T-helper 1 cell (primary cell): Measurements from ENCODE around the gene MAX.
"Not testable (repeated sequence)": the region's sequence is repeated elsewhere in the genome, so short reads cannot be mapped to it uniquely, and the experiment has no call there.

ENCODE experiments used
- DNase-seq, 5 donors: peaks; one replicate each; pipeline ENCODE4 v3.0.0-alpha.2; 2012 to 2020

Gene MAX

DNA sequence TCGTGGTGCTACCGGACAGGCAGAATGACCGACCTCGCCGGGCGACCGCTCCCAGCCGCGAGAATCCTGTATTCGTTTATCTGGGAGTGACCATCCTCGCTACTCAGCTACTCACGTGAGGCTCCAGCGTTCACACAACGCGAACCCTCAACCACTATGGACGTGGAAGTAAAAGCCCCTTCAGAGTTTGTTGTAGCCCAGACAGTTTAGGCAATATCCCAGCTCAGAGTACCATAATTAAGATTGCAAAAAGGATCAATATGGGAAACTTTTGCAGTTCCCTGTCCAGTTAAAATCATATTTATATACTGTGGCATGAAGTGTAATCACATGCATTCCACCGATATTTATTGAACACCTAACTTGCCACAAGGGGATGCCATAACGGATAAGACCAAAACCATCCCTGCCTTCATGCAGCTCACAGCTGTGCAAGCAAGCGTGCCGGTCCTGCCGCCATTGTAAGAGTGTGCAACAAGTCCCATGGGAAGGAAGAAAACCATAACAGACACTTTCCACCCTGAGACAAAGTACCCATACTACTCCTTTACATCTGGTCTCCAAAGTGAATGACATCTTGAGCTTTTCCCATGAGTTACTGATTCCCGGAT is 938 bp upstream of the MAX start:
- DNase-seq = no peak

DNA sequence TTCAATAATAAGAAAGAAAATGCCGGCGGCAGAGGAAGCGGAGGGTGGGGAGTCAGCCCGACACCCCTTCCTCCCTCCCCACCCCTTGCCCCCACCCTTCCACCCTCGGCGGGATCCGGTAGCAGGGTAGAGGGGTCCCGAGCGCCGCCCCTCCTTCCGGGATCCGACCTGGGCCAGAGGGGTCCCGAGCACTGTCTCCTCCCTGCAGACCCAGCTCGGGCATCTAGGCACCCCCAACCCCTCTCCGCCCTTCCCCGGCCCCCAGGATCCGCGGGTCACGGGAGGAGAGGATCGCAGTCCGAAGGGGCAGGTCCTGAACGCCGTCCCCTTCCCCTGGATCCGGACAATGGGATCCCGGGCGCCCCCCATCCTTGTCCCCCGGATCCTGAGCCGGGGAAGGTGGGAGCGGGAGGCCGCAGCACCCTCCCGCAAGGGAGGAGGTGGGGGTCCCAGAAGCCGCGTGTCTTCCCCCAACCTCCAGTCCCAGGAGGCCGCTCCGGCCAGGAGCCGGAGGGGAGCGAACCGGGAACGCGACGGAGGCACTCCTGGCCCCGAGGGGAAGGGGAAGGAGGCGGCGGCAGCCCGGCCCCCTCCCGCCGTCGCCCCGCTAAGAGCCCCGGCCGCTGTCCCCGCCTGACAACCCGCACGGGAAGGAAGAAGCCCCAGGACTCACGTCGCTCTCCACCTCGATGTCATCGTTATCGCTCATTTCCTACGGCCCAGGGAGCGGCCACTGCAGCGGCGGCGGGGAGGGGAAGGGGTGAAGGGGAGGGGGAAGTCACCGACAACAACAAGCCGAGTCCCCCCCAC is 481 bp downstream of the MAX start:
- DNase-seq = peak; percentile 20 to 53 (median 38)

DNA sequence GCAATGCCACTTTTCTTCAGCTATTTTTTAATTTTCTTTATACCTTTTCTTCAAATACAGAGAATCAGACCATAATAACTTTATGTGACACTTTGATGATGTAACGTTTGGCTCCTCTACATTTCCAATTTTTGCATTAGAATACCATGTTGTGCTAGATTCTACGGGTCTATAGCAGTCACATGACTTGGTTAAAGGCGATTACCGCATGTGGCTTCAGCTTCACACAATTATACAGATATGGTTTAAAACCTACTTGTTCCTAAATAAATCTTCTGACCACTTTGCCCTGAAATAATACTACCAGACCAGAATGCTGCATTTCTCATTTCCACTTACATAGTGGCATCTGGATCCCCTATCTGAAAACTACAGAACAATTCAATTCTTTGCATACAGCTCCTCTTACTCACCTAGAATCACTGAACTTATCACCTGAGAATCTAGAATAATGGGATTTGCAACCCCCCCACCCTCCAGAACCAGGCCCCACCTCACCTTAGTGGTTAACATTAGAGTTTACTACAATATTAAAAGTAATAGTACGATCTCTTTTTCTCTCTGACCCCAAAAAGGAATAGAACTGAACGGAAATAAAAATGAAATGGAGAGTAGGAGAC is 1.3 kb downstream of the MAX start:
- DNase-seq = peak in 1 of 5 donors; percentile 36

DNA sequence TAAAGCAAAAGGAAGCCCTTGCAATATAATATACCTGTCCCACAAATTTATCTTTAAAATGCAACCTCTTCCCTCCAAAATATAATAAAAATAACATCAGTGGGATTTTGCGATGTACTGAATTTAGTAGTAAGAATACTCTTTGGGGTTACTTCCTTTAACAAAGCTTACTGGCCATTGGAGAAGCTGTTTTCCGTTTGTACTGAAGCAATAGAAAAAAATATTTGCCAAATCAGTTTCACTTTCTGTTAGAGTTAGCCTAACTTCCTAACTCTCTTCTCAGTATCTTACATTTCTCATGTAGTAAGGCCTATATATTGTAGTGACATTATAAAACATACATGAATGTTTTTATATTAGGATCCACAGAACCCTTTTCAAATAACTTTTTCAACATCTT is 3.7 kb downstream of the MAX start:
- DNase-seq = peak in 1 of 5 donors; percentile 71

DNA sequence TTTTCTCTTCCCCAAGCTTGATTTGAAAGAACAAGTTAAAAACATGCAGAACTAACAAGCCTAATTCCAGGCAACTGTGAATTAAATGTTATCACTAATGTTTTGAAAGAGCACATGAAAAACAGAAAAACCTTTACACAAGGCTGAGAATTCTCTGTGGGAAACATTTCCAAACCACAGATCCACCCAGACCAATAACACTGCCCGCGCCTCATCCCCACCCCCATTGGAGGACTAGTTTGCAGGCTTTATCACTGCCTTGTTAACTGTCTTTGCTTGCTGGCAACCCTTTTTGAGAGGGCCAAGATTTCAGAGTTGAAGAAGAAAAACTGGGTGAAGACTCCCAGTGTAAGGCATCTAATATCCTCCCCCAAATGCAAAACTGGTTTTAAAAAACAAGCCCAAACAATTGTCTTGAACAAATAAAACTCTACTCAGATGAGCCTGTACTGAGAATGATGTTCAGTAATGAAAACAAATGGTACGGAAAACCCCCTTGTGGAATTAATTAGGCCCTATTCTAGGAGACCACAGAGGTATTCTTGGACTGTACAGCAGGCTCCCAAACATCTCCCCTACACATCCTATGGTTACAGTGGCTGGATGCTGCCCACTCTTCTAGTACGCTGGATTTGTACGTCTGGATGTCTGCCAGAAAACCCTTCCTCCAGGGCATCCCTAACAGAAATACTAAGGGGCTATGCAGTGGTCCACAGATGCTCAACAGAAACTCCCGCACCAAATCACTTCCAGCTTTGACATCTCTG is 5.8 kb downstream of the MAX start:
- DNase-seq = no peak

DNA sequence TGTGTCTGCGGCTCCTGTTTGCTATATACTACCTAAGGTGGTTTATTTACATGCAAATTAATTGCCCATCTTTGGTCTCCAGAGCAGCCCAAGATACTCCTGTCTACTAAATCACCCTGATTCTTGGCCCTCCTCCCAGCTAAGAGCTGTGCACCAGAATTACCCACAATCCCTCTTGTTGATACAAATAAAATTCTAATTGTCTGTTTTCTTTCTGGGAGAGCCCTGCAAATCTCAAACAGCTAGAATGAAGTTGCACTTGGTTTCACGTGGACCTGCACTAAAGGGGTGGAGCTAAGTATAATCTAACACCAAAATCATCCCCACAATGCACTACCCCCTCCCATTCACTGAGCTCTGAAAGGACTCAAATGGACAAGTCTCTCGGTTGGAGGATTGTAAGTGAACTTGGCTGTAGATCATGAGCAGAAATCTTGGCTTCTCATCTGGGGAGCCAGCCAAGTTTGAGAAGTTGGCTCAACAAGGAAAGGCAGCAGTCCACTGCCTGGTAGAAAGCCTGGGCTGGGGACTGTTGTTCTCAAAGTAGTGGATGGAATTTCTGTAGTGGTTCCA is 6.6 kb downstream of the MAX start:
- no peak for DNase-seq

DNA sequence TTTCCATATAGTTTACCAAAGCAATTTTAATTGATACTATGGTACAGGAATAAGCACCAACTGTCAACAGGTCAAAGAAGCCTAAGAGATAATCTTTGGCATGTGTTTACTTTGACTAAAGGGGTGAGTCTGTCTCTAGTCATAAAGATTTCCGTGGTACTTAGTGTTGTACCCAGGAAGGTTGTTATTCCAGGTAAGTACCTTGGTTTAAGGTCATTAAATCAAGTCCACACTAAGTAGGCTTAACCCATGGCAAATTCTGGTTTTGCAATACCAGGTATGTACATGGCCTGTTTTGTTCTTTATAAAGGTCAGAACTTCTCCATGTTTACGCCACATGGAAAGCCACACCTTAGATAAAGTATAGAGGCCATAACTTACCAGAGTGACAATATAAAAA is 10.0 kb downstream of the MAX start:
- no peak for DNase-seq

DNA sequence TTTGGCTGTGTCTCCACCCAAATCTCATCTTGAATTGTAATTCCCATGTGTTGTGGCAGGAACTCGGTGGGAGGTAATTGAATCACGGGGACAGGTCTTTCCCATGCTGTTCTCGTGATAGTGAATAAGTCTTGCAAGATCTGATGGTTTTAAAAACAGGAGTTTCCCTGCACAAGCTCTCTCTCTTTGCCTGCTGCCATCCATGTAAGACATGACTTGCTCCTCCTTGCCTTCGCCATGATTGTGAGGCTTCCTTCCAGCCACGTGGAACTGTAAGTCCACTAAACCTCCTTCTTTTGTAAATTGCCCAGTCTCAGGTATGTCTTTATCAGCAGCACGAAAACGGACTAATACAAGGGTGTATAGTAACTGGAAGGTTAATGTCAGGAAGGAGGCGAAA is 14.5 kb downstream of the MAX start:
- DNase-seq = not testable (repeated sequence)

DNA sequence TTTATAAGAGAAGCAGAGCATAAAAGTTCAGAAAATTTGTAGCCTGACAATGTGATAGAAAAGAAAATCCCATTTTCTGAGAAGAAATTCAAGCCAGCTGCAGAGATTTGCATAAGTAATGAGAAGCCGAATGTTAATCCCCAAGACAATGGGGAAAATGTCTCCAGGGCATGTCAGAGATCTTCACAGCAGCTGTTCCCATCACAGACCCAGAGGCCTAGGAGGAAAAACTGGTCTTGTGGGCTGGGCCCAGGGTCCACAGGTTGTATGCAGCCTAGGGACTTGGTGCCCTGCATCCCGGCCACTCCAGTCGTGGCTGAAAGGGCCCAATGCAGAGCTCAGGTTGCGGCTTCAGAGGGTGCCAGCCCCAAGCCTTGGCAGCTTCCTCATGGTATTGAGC is 15.6 kb downstream of the MAX start:
- not testable (repeated sequence) for DNase-seq

DNA sequence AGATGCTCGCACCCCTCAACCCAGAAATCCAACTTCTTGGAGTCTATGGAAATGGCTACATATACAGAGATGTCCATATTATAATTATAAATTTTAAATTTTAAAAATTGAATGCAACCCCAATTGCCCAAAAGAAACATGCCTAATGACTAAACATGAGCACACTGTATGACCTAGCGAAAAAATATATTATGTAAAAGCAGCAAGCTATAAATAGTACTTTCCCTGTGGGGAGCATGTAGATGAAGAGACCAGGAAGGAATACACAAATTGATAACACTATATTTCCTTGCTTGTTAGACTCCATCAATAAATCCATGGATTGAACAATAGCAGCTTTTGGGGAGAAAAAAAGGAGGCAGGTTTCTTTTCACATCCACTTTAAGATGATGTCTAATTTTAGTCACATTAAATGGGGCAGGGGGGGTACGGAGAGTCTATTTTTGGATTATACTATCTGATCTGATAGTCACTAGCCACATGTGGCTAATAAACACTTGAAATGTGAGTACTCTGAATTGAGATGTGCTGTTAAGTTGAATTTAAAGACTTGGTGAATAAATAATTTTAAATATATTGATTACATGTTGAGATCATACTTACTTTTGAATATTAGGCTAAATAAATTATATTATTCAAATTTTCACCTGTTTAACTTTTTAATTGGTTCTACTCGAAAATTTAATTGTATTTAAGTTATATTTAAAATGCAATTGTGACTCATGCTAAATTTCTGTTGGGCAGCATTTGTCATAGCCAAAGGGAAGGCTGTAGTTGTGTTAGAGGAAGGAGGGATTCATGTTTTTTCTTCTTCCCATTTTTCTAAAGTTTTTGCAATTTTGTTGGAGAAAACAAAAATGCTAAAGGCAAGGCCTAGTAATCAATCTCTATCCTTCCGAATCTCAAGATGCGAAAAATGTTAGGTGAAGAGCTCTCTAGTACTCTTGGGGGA is 17.5 kb downstream of the MAX start:
- no peak for DNase-seq

DNA sequence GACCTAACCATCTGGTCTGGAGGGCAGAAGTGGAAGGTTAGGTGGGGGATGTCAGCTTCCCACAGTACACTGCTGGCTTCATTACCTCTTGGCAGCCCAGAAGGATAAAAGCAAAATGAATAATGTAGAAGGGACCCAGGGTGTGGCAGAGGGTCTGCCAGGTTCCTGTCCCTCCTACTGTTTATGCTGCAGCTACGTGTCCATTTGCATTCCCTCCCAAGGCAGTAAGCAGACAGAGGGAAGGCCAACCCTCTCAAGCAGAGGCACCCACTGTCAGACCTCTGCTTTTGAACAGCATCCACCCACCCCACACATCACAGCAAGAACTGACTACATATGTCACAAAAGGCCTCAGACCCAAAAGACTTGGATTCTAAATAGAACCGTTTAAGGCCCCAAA is 19.4 kb downstream of the MAX start:
- DNase-seq = no peak

DNA sequence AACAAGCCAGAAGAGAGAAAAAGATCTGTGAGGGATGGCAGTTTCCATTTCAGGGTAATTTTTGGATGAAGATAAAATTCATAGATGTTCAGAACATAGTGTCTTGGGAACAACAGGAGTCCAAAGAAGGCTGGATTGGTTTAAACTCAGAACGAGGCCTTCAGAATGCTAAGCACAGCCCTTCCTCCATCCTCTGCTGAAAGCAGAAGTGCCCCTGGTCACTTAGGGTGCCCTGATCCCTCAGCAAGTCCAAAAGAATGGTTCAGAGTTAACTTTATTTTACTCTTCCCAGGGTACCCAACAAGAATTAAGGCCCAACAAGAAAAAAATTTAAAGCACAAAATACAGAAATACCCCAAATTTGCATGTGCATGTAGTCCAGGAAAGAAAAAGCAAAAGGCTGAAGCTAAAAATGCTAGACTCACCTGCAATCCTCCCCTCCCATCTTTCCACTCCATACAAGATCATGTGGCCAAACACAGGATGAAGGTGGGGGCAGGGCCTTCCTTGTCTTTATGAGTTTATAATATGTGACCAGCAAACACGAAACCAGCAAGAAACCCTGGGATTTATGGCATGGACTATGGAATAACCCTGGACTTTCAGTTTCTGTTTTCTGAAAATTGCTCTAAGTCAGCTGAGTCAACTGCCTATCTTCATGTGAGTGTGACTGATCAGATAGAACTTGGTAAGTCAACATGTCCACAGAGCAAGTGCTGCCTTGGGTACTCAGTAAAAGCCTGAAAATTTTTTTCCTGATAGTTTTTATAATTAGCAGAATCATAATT is 21.2 kb downstream of the MAX start:
- no peak for DNase-seq

DNA sequence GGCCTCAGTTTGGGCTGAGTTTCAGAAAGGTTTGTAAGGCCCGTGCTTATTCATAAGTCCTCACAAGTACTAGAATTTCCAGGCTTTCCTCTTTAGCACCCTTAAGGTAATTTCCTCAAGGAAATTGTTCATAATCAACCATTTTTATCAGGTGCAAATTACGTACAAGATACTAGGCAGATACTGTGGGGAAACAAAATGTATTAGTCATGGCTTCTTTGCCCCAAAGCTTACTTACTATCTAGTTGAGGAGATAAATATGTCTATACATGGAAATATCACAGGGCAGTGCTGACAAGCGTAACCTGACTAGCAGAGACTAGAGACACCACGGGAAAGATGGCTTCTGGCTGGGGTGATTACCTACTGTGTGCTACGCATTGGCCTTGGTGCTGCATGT is 22.5 kb downstream of the MAX start:
- no peak for DNase-seq

DNA sequence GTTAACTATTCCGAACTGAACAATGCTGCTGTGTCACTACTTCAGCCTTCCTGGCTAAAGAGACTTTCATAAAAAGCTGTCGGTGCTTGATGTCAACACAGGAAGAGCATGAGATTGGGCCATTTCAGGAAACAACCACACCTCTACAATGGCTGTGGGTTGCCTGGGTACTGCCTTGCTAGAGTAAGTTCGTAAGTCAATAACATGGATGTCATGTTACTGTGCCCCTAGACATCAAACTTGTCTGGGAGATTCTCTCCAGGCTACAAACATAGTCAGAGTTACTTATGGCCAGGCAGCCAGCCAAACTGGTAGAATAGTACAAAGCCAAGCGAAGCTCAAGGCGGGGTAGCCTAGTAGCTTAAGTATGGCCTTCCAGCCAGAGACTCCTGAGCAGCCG is 23.1 kb downstream of the MAX start:
- no peak for DNase-seq

DNA sequence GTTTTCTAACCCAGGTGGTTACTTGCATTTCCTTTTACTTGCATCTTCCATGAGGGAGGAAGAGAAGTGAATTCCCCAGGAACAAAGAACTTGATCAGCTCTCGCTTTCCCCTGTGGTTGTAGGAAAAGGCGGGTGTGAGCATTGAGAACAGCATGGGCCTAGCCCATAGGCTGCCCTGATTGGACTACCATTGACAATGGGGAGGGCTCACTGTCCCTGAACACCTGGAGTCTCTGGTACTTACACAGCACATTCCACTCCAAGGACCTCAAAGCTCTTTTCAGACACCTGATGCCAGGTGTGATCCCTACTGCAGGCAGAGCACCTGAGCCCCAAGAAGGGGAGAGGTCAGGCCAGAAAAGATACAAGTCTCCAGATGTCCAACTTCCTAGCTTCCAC is 25.0 kb downstream of the MAX start:
- no peak for DNase-seq

DNA sequence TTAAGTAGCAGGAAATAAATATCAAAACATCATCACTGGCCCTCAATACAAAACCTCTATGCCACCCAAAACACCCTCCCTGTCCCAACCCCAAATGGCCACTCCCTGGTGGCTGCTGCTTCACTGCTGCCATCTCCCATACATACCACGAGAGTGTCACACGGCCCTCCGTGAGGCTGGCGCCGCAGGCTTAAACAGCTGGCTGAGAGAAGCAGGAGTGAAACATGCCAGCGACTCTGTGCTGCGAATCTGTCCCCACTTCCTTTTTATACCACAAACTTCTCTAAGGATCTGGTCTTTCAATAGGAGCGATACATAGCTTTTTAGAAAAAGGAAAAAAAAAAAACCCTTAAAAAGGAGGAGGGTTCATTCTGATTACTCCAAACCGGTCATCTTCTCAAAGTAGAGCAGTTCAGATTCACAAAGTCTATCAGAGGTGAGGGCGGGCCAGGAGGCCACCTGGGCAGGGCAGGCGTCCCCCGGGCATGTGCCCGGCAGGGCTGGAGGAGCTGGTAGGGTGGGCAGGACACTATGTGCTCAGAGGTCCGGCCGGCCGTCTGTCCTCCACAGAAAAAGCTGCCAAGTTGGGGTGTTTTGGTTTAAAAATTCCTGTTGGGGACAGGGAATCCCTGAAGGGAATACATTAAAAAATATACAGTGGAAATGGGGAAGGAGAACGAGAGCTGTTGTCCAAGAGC is 26.5 kb downstream of the MAX start:
- no peak for DNase-seq

DNA sequence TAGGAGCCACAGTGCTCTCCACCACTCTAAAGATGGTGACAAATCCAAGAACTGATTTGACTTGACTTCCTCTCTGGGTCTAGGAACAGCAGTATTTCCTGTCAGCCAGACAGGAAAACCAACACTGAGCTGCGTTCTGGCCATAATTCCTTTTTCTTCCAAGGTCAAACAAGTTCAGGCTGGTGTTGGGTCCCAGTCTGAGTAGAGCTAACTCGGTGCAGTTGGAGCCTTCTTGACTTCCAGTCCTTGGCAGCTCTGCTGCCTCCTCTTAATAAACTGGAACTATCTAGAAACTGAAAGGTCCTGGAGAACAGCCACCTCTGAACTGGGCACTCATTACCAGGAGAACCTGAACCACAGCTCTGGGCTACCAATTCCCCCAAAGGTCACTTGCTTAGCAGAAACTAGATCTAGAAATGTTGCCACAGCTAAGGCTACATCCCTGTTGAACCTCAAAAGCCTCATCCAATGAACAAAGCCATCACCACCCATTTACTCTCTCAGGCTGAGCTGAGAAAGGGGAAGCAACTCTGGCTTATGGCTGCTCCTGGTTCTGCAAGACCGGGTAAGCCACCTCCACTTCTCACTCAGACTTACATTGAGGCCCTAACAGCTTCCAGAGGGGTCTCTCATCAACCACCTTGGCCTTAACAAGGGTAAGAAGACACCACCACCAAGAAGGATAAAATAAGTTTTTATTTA is 27.7 kb downstream of the MAX start:
- no peak for DNase-seq

DNA sequence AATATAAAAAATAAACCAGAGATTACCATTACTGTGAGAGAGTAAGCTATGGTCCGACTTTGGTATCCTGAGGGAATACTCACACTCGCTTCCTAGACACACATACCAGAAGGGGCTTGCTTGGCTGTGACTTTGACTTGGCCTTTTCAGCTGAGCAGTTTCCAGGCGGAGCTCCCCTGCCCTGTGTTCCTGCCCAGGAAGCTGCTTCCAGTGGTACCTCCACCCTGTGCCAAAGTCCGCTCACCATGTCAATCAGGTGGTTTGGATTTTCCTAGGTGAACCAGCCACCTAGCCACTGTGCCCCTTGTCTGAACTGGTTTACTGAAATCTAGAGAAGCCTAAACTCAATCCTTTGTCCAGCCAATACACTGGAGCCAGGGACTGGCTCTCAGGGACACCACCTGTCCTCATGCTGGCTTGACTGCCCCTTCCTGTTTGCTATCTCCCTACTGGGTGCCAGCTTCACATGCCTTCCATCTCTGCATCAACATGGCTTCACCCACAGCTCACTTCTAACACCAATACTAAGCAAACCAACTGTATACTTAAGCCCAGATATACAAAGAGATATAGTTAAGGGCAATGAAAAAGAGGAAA is 28.6 kb downstream of the MAX start:
- no peak for DNase-seq

DNA sequence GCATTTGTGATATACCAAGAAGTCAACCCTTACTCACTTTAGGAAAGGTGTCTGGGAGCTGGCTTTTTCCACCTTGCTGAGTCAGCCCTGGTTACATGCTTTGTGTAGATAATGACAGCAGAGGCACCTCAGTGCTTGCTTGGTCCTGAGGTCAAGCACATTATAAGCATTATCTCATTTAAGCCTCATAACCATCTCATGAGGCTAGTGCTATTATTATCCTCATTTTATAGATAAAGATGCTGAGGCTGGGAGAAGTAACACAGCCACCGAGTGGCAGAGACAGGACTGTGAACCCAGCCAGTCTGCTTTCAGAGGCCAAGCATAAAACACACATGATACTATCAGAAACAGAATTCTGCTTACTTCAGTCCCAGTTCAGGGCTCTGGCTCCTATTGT is 29.4 kb downstream of the MAX start:
- DNase-seq = no peak
